Germinal center (tissue), 1 donor: Measurements from ENCODE around the gene FRMPD2.

Experiments used
- DNase-seq: peaks from one replicate; pipeline ENCODE4 v3.0.0; 2012; ENCODE audit warnings: mixed read lengths, low spot score

The FRMPD2 gene, protein sequence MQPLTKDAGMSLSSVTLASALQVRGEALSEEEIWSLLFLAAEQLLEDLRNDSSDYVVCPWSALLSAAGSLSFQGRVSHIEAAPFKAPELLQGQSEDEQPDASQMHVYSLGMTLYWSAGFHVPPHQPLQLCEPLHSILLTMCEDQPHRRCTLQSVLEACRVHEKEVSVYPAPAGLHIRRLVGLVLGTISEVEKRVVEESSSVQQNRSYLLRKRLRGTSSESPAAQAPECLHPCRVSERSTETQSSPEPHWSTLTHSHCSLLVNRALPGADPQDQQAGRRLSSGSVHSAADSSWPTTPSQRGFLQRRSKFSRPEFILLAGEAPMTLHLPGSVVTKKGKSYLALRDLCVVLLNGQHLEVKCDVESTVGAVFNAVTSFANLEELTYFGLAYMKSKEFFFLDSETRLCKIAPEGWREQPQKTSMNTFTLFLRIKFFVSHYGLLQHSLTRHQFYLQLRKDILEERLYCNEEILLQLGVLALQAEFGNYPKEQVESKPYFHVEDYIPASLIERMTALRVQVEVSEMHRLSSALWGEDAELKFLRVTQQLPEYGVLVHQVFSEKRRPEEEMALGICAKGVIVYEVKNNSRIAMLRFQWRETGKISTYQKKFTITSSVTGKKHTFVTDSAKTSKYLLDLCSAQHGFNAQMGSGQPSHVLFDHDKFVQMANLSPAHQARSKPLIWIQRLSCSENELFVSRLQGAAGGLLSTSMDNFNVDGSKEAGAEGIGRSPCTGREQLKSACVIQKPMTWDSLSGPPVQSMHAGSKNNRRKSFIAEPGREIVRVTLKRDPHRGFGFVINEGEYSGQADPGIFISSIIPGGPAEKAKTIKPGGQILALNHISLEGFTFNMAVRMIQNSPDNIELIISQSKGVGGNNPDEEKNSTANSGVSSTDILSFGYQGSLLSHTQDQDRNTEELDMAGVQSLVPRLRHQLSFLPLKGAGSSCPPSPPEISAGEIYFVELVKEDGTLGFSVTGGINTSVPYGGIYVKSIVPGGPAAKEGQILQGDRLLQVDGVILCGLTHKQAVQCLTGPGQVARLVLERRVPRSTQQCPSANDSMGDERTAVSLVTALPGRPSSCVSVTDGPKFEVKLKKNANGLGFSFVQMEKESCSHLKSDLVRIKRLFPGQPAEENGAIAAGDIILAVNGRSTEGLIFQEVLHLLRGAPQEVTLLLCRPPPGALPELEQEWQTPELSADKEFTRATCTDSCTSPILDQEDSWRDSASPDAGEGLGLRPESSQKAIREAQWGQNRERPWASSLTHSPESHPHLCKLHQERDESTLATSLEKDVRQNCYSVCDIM (N-terminal part only)

DNA sequence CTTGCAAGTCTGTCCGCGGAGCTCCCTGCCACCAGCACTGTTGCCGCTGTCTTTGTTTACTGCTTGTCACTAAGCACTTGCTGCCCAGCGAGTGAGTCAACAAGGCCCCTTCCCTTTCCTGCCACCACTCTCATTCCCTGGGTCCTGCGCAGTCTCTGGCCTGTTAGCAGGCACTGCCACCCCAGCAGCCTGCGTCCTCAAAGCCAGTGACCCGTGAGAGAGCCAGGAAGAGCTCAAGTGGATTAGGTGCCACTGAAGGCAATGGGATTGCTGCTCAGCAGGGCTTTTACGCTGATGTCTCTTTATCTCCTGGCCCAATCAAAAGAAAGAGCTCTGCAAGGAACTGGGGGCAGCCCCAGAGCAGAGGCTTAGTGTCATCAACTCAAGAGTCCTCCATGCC lies at the start of gene FRMPD2:
Gene FRMPD2 (minus strand): TSS at position 61 of the 400 bp plus-strand sequence. CDS start 129 bp downstream, outside the sequence.
- DNase-seq = no peak

DNA sequence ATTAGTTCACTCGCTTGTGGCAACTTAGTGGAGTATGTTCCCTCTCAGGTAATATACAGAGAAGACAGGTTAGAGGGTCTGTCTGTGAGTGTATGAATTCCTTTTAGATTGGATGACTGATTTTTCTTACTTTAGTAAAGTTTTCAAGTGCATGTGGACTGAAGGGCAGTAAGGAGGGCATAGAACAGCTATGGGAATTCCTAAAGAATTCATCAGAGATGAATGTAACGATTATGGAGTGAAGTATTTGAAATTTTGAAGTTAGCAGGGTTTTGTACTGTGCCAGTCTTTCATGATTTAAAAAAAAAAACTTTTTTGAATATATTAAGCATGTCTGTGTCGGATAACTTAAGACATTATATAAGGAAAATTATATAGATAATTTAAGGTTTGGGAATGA lies 47.5 kb upstream of the FRMPD2 start:
- DNase-seq = no peak

DNA sequence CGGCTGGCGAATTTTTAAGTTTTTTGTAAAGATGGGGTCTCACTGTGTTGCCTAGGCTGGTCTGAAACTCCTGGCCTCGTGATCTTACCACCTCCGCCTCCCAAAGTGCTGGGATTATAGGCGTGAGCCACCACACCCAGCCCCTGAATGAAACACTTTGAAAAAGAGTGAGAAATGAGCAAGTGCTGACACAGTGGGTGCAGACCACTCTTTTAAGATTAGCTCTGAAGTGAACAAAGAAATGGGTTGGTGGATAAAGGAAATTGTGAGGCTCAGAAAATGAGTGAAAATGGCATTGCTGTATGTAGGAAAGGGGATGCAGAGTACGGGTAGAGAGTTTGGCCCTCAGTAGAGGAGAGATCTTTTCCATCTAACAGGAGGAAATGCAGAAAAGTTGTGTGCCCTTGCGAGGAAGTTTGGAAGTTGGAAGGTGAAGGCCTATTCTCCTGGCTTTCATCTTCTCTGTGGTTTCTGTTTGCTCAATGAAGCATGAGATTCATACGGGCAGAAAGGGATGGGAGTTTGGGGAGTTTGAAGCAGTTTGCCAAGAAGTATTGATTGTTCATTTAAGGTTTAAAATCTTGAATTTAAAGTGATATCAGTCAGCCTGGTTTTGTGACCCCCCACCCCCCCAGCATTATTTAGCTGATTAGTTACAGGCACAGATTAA lies 43.0 kb upstream of the FRMPD2 start:
- no peak for DNase-seq

DNA sequence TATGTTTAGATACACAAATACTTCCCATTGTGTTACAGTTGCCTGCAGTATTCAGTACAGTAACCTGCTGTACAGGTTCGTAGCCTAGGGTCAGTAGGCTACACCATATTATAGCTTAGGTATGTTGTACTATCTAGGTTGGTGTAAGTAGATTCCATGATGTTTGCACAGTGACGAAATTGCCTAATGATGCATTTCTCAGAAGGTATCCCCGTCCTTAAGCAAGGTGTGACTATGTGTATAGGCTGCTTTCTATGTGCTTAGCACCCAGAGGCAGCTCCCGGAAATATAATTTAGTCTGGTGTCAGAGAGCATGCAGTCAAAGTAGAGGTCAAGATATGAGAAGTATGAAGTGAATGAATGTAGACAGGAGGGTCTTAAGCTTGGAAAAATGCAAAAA lies 41.7 kb upstream of the FRMPD2 start:
- DNase-seq = no peak

DNA sequence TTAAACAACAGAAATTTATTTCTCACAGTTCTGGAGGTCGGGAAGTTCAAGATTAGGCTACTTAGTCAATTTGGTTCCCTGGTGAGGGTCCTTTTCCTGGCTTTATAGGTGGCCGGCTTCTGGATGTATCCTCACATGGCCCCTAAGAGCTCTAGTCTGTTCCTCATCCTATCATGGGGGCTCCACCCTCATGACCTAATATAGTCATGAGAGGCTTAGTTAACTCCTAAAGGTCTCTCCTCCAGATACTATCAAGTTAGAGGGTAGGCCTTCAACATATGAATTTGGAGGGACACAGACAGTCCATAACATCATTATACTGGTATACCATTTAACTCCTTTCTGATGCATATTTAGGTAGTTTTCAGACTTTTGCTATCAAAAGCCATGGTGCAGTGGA lies 39.6 kb upstream of the FRMPD2 start:
- DNase-seq = no peak

DNA sequence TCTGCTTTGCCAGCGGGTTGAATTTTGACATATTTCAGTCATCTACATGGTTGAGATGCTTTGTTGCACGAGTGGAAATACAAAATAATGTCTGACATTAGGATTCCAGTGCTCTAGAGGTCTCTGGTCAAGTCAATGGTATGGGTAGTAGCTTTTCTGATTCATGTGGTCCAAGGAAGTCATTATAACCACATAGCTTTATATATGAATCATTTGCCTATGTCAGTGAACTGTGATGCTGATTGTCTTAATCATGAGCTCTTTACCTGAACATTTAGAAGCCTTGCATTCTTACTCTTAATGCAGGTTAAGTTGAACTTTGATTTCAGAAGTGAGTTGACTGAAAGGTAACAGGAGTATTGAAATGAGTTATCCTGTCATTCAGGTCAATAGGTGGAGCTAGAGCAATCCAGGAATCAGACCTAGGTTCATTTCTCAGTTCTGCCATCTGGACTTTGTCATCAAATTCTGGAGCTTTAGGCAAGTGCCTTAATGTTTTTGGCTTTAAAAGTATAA lies 35.3 kb upstream of the FRMPD2 start:
- DNase-seq = peak; percentile 14

DNA sequence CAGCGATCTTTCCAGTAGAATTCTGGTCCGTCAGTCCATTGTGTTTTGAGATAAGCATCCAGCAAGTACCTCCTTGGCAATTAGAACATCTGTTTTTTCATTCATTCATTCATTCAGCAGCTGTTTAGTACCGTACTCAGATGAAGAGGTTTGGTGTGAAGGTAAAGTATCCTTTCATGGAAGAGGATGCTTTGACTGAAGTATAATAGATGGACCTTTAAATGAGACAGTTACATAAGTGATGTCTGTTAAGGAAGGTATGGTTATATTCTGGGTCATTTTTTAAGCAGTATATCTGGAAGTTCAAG lies 33.2 kb upstream of the FRMPD2 start:
- no peak for DNase-seq

DNA sequence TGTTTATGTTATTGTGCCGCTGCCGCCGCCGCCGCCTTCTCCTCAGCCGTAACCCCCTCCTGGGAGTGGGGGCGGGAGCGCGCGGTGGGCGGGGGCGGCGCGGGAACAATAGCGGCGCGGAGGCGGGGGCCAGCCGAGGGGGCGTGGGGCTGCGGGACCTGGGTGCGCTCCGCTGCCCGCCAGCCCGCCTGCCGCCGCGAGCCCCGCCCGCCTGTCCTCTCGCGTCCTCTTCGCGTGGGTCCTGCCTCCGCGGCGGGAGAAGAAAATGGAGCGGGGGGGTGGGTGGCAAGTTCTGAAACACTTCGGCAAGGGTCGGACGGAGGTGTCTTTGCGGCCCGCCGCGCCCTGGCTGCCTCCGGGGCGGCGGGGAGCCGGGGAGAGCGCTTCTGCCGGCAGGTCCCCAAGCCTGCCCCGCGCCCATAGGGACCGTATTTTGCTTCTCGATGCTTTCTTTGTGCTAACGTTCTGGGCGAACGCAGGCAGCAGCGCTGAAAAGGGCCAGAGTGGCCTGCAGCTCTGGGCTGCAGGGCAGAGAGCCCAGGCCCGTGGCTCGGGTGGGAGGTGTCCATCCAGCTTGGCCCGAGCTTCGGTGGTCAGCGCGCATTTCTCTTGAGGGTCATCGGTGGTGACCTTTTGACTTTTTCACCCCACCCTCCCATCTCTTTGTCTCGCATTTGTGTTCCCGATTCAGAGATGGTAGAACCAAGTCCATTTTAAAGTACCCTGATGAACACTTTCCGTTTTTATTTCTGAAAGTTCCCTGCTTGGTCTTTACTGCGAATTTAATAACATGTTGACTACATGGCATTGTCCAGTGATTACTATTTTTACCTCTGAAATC lies 32.6 kb upstream of the FRMPD2 start:
- peak; percentile 79 for DNase-seq

DNA sequence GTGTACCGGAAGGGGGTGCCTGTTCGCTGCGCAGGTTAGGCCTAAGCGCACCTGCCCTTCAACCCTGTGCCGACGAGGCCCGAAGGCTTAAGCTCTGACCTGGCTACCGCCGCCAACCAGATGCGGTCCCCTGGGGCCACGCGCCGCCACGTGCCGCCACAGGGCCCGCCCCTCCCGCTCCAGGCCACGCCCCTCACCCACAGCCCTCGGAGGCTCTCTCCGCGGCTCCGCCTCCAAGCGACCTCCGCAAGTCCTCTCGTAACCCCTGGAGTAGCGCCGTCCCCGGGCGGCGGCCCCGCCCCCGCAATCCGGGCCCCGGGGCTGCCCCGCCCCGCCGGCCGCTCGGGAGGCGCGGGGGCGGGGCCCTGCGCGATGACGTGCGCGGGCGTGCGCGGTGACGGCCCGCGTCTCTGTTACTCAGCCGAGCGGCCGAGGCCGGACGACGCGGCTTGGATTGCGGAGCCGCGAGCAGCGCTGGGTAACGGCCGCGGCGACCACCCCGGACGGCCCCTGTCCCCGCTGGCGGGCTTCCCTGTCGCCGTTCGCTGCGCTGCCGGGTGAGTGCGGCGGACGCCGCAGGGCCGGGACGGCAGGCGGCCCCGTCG lies 31.9 kb upstream of the FRMPD2 start, which contains the start of gene MAPK8:
Gene MAPK8 (plus strand): TSS at position 413 of the 605 bp plus-strand sequence. CDS start 94,984 bp downstream, outside the sequence.
- peak; percentile 100 for DNase-seq

DNA sequence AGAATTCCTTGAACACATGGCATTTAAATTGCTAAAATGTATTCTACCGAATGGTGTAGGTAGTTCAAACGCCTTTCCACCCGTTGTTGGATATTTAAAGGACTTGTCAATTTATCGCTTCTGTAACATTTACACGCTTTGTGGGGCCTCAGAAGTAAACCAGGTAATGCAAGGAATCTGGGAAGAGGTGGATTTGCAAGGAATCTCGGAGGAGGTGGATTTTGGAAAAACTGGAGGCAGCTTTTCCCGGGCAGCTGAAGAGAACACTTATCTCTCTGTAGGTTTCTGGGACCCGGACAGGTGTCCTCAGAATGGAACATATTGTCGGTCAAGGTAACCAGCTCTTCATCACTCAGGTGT lies 31.4 kb upstream of the FRMPD2 start:
- no peak for DNase-seq

DNA sequence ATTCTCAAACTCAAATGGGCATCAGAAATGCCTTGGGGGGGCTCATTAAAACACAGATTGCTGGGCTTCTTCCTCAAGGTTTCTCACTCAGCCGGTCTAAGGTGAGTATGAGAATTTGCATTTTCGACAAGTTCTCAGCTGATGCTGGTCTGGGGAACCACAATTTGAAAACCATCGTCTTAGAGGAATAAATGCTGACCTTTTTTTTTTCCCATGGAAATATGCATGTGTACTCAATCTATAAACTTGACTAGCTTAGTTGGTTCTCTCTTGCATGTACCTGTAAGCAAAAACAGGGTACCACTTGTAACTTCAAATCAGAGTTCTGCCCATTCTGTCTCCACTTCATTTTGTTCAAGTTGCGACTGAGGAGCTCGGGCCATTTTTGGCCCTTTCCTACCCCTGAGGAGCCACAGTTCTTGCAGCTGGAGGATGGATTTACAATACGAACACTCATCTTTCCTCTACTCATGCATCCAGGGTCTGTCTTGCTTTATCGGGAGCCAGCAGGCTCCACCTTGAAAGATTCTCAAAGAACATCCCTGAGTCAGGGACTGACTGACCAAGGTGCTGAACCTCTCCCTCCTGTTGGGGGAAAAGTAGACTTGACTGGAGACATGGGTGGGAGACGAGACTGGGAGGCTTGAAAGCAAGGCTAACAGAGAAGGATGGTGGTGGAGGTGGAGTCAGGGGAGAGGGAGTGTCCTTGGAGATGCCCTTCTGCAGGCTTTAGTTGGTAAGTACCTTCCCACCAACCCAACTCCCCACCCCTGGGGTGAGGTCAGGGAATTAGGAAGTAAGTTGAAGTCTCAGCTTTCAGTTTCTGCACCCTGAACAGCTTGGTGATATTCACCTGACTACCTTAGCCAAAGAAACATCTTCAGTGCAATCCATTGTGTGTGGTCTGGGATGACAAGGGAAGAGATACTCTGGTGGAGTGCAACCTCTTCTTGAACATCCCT lies 28.3 kb upstream of the FRMPD2 start:
- no peak for DNase-seq

DNA sequence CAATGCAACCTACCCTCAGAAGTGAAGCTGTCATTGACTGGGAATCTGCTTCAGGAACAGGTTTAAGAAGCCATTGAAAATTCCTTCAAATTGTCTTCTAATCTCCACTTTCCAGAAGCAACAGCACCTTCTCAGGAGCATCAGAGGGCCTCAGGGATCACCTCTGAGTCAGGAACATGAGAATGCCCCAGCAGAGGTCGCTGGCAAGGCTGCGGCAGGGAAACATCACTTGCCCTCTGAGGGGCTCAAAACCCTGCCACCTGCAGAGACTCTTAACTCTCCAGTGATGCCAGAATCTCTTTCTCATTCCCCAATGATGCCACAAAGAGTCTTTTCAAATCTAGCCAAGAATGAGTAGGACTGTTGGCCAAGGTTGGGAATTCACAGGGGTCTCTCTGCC lies 26.1 kb upstream of the FRMPD2 start:
- DNase-seq = no peak

DNA sequence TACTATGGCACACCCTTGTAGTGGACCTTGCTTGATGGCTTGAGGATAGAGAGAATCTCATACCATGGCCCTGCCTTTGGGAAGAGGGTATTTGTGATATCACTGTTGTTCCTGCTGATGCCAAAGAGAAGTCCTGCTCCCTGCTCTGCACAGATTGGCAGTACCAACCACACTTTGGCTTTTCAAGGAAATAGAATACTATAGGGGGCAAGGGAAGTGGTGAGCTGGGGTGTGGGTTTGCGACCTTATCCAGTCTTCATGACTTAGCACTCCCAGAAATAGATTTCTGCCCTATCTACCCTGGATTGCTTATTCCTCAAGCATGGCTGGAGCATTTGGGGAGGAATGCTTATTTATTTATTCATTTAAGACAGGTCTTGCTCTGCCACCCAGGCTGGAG lies 25.2 kb upstream of the FRMPD2 start:
- no peak for DNase-seq

DNA sequence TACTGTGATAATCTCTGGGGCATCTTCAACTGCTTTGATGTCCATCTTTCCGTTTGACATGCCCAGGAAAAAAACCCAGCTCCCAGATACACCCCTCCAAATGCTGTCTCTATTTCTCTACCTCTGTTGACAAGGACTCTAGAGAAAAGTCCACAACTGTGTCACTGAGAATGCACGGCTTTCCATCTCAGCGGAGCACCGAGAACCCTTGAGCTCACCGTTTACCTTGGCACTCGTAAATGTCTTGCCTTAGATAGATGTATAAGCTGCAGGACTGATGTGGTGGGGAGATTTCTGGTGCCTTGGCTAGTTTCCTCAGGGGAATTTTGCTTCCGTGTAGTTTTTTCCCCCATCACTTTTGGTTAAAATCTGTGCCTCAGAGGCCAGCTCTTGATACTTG lies 24.6 kb upstream of the FRMPD2 start:
- no peak for DNase-seq

DNA sequence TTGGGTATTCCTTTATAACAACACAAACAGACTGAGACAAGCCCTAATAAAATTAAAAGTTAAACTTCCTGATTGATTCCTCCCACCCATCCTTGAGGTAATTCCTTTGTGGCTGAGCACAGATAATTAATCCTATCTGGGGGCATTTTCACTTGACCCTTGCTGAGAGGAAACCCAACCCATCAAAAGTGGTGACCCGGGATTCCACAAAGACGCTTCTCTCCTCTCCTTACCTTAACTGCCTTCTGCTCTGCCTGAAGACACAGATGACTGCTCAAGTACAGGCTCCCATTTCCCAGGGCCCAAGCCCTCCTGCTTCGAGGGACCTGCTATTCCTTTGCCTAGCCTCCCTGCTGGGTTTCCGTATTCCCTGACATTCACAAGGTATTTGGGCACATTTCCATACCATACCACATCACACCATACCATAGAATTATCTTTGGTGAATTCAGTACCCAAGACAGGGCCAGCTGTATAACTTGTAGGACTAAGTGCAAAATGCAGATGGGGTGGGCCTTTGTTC lies 22.1 kb upstream of the FRMPD2 start:
- DNase-seq = no peak

DNA sequence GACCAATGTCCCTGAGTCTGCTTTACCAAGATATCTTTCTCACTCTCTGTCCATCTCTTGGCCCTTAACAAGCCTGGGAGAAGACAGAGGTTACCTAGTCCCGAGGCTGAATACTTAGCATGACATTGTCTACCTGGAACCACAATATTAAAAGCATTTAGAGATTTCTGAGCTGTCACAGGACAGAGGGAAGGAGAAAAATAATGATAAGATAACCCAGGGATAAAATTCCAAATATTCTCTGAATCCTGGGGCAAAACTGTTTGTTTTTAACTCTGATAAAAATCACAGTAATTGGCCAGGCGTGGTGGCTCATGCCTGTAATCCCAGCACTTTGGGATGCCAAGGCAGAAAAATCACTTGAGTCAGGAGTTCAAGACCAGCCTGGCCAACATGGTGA lies 19.9 kb upstream of the FRMPD2 start:
- DNase-seq = no peak

DNA sequence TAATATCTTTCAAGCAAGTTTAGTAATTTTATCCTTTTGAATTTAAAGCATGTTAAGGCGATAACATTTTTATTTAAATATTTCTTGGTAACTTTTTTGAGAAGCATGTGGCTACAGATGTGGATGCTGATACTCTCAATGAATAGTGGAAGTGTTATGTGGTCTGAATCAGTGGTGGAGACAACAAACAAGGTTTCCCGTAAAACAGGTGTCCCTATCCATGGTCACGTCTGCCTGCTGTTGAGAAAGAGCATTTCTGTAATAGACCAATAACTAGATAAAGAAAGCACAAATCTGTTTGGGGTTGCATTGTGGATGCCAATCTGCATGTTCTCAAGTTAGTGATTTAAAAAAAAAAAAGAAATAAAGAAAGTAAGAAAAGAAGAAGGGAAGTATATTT lies 18.1 kb upstream of the FRMPD2 start:
- no peak for DNase-seq

DNA sequence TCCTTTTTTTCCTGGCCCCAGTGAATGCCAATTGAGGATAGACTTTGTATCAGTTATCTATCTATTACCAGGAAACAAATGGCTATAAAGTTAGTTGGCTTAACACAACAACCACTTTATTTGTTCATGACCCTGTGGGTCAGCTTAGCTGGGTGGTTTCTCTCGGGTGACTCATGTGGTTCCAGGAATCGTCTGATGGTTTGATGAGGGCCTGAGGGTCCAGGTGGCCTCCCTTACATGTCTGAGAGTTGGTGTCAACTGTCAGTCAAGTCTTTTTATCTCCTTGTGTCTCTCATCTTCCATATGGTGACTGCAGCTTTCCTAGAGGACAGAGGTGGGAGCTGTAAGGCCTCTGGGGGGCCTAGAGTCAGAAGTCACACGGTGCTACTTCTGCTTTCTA lies 16.7 kb upstream of the FRMPD2 start:
- no peak for DNase-seq

DNA sequence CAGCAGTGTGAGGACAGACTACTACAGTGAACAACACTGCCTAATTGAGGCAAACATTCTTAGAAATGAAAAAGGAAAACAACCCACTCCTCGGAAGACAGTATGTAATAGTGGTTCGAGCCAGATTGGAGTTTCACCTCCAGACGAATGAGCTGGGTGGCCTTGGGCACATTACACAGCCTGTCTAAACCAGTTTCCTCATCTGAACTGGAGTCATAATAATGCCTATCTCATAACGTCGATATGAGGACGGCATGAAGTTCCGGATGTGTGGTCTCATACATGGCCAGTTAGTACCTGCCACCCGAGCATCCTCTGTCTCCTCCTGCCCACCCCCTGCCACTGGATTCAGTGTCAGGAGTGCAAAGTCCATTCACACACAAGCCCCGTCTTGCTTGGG lies 15.8 kb upstream of the FRMPD2 start:
- no peak for DNase-seq
